Measurements from ENCODE around the gene UBN1. TPM values are rescaled to one million over a fixed set of nuclear protein-coding genes. Genes with fewer than 3 reads are reported as not detected.

The UBN1 gene
- total RNA-seq, 1 experiment from 2014 or later, result 63.1 TPM

- POLR2A ChIA-PET, result no interaction called here
- Histone ChIP-seq H3K4me1 (ENCODE audit: control insufficient read depth, insufficient read depth, low read length) (peaks cover 1% of the 10 kb centered on the region), H3K27me3 (ENCODE audit: control insufficient read depth, insufficient read depth, low read length) (no peaks in the 10 kb centered on the region), H3K27ac (ENCODE audit: low read length) (no peak overlapping the region), H3K36me3 (ENCODE audit: control insufficient read depth, insufficient read depth, low read length) (peaks cover 33% of the 10 kb centered on the region), H3K4me3 (ENCODE audit: low read depth in 2 of 2, low read length in 2 of 2) (no peak overlapping the region), H3K9me3 (ENCODE audit: control insufficient read depth, insufficient read depth, low read depth, low read length) (no peaks in the 10 kb centered on the region)
- DNase-seq (ENCODE audit: low read depth, low spot score), result no peak
- peak; percentile 65 for ATAC-seq
- intact Hi-C loops (cut with micrococcal nuclease; ENCODE audit: unreplicated experiment), result loop anchor here (10.0 kb wide), 1 partner anchor 115 kb away; the partner anchor contains the start of gene SEC14L5
- BruUV-seq (replicated peaks), result no TSS peak
- TF ChIP-seq SIN3A (IDR thresholded peaks at IDR 0.05; ENCODE audit: borderline replicate concordance, insufficient read depth, low read depth, low read length) (no peak), CTCF (IDR thresholded peaks at IDR 0.05) (no peak), POLR2AphosphoS5 (IDR thresholded peaks at IDR 0.05; ENCODE audit: low read depth, low read length) (no peak), REST (IDR thresholded peaks at IDR 0.05; ENCODE audit: insufficient read depth in 1 of 2, low read depth in 2 of 2, low read length in 1 of 2) (no peak), TCF7L2 (IDR thresholded peaks at IDR 0.05; ENCODE audit: low read depth, low read length) (no peak)
- CTCF ChIA-PET, result interaction anchor here (0.6 kb wide), 1 partner anchor 59 kb away, joined by 3 read pairs; no protein-coding TSS in a partner anchor
- in situ Hi-C loops (cut with HindIII; ENCODE audit: low pct_unique_long_range_greater_than_20kb, low sequenced_read_pairs), result no loop called here
Measured at GRCh38 chr16:4839942-4840341, 7.3 kb upstream of the UBN1 start.

- Histone ChIP-seq H3K4me1 (ENCODE audit: control insufficient read depth, insufficient read depth, low read length) (peaks cover 11% of the 10 kb centered on the region), H3K36me3 (ENCODE audit: control insufficient read depth, insufficient read depth, low read length) (peaks cover 41% of the 10 kb centered on the region), H3K4me3 (ENCODE audit: low read depth in 2 of 2, low read length in 2 of 2) (no peak overlapping the region), H3K27me3 (ENCODE audit: control insufficient read depth, insufficient read depth, low read length) (no peaks in the 10 kb centered on the region), H3K9me3 (ENCODE audit: control insufficient read depth, insufficient read depth, low read depth, low read length) (no peaks in the 10 kb centered on the region), H3K27ac (ENCODE audit: low read length) (no peak overlapping the region)
- in situ Hi-C loops (cut with HindIII; ENCODE audit: low pct_unique_long_range_greater_than_20kb, low sequenced_read_pairs), result no loop called here
- DNase-seq (ENCODE audit: low read depth, low spot score), result no peak
- BruUV-seq (replicated peaks), result no TSS peak
- no peak for ATAC-seq
- TF ChIP-seq SIN3A (IDR thresholded peaks at IDR 0.05; ENCODE audit: borderline replicate concordance, insufficient read depth, low read depth, low read length), result no peak
- TF ChIP-seq CTCF (IDR thresholded peaks at IDR 0.05), result no peak
- no peak for TF ChIP-seq TCF7L2 (IDR thresholded peaks at IDR 0.05; ENCODE audit: low read depth, low read length)
- TF ChIP-seq POLR2AphosphoS5 (IDR thresholded peaks at IDR 0.05; ENCODE audit: low read depth, low read length), result no peak
- no peak for TF ChIP-seq REST (IDR thresholded peaks at IDR 0.05; ENCODE audit: insufficient read depth in 1 of 2, low read depth in 2 of 2, low read length in 1 of 2)
- CTCF ChIA-PET, result no interaction called here
- POLR2A ChIA-PET, result no interaction called here
- intact Hi-C loops (cut with micrococcal nuclease; ENCODE audit: unreplicated experiment), result loop anchor here (10.0 kb wide), 1 partner anchor 114 kb away; the partner anchor contains the start of gene SEC14L5
Measured at GRCh38 chr16:4840984-4841383, 6.3 kb upstream of the UBN1 start.
